ENCODE results near the gene MEIOC.

Gene MEIOC

GRCh38 chr17:44666006-44666405 lies 9.7 kb downstream of the MEIOC start:
- TF ChIP-seq, protein P1, sequence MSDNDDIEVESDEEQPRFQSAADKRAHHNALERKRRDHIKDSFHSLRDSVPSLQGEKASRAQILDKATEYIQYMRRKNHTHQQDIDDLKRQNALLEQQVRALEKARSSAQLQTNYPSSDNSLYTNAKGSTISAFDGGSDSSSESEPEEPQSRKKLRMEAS (IDR thresholded peaks at IDR 0.05), result no peak
- no peak for TF ChIP-seq EGR1 (IDR thresholded peaks at IDR 0.05)
- no peak for TF ChIP-seq RAD21 (IDR thresholded peaks at IDR 0.05; ENCODE audit: low read depth)
- no peak for TF ChIP-seq CEBPB (IDR thresholded peaks at IDR 0.05)
- TF ChIP-seq TAF1 (IDR thresholded peaks at IDR 0.05; ENCODE audit: low read depth), result no peak
- no peak for TF ChIP-seq USF1 (IDR thresholded peaks at IDR 0.05)
- no peak for TF ChIP-seq CREB1 (IDR thresholded peaks at IDR 0.05; ENCODE audit: low read depth)
- no peak for TF ChIP-seq NFIC (IDR thresholded peaks at IDR 0.05)
- no peak for TF ChIP-seq REST (IDR thresholded peaks at IDR 0.05; ENCODE audit: low read depth)
- TF ChIP-seq YY1 (IDR thresholded peaks at IDR 0.05; ENCODE audit: low read depth), result no peak
- no peak for TF ChIP-seq ZBTB7A (IDR thresholded peaks at IDR 0.05; ENCODE audit: low read depth)
- TF ChIP-seq FOXM1 (IDR thresholded peaks at IDR 0.05; ENCODE audit: borderline replicate concordance, low read depth), result no peak
- no peak for TF ChIP-seq TCF12 (IDR thresholded peaks at IDR 0.05; ENCODE audit: low read depth)
- no peak for TF ChIP-seq TEAD4 (IDR thresholded peaks at IDR 0.05)
- TF ChIP-seq EP300 (IDR thresholded peaks at IDR 0.05; ENCODE audit: borderline replicate concordance), result no peak

- no peak for TF ChIP-seq ZBTB7A (IDR thresholded peaks at IDR 0.05; ENCODE audit: low read depth)
- TF ChIP-seq RAD21 (IDR thresholded peaks at IDR 0.05; ENCODE audit: low read depth), result peak; percentile 56
Measured at GRCh38 chr17:44672479-44673093, 16.3 kb downstream of the MEIOC start.

DNA sequence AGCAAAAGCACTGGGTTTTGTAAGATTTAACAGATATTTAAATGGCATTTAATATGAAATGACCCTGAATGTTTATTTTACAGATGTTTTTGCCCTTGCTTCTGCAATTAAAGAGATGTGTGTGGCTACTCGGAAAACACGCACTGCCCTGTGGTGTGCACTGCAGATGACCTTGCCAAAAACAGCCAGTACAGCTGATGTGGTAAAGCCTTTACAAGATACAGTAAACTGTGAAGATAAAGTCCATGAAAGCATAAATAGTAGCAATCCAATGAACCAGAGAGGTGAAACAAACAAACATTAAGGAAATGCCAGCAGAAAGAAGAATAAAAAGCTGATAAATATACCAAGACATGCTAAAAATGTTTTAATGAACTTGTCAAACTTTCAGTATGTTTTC lies 17.6 kb downstream of the MEIOC start:
- no peak for TF ChIP-seq EP300 (IDR thresholded peaks at IDR 0.05; ENCODE audit: borderline replicate concordance)
- TF ChIP-seq, protein P1 (IDR thresholded peaks at IDR 0.05), result no peak
- no peak for TF ChIP-seq FOXM1 (IDR thresholded peaks at IDR 0.05; ENCODE audit: borderline replicate concordance, low read depth)
- TF ChIP-seq NFIC (IDR thresholded peaks at IDR 0.05), result no peak
- no peak for TF ChIP-seq REST (IDR thresholded peaks at IDR 0.05; ENCODE audit: low read depth)
- no peak for TF ChIP-seq EGR1 (IDR thresholded peaks at IDR 0.05)

- no peak for TF ChIP-seq TEAD4 (IDR thresholded peaks at IDR 0.05)
- TF ChIP-seq TCF12 (IDR thresholded peaks at IDR 0.05; ENCODE audit: low read depth), result no peak
- TF ChIP-seq RAD21 (IDR thresholded peaks at IDR 0.05; ENCODE audit: low read depth), result no peak
- TF ChIP-seq NFIC (IDR thresholded peaks at IDR 0.05), result no peak
- no peak for TF ChIP-seq FOXM1 (IDR thresholded peaks at IDR 0.05; ENCODE audit: borderline replicate concordance, low read depth)
- no peak for TF ChIP-seq TAF1 (IDR thresholded peaks at IDR 0.05; ENCODE audit: low read depth)
- no peak for TF ChIP-seq USF1 (IDR thresholded peaks at IDR 0.05)
- TF ChIP-seq REST (IDR thresholded peaks at IDR 0.05; ENCODE audit: low read depth), result no peak
- TF ChIP-seq, protein P1 (IDR thresholded peaks at IDR 0.05), result no peak
- TF ChIP-seq ZBTB7A (IDR thresholded peaks at IDR 0.05; ENCODE audit: low read depth), result no peak
Measured at GRCh38 chr17:44677136-44677535, 20.9 kb downstream of the MEIOC start.

- no peak for TF ChIP-seq USF1 (IDR thresholded peaks at IDR 0.05)
- no peak for TF ChIP-seq TCF12 (IDR thresholded peaks at IDR 0.05; ENCODE audit: low read depth)
- TF ChIP-seq CREB1 (IDR thresholded peaks at IDR 0.05; ENCODE audit: low read depth), result no peak
- TF ChIP-seq NFIC (IDR thresholded peaks at IDR 0.05), result no peak
- TF ChIP-seq YY1 (IDR thresholded peaks at IDR 0.05; ENCODE audit: low read depth), result no peak
- TF ChIP-seq TAF1 (IDR thresholded peaks at IDR 0.05; ENCODE audit: low read depth), result no peak
- TF ChIP-seq REST (IDR thresholded peaks at IDR 0.05; ENCODE audit: low read depth), result no peak
- TF ChIP-seq TEAD4 (IDR thresholded peaks at IDR 0.05), result no peak
- TF ChIP-seq ZBTB7A (IDR thresholded peaks at IDR 0.05; ENCODE audit: low read depth), result no peak
- no peak for TF ChIP-seq FOXM1 (IDR thresholded peaks at IDR 0.05; ENCODE audit: borderline replicate concordance, low read depth)
- no peak for TF ChIP-seq CEBPB (IDR thresholded peaks at IDR 0.05)
- no peak for TF ChIP-seq RAD21 (IDR thresholded peaks at IDR 0.05; ENCODE audit: low read depth)
- TF ChIP-seq, protein P1 (IDR thresholded peaks at IDR 0.05), result no peak
- no peak for TF ChIP-seq EP300 (IDR thresholded peaks at IDR 0.05; ENCODE audit: borderline replicate concordance)
Measured at GRCh38 chr17:44687756-44688155, 31.5 kb downstream of the MEIOC start.
